ENCODE results near the gene DSCAM.

DNA sequence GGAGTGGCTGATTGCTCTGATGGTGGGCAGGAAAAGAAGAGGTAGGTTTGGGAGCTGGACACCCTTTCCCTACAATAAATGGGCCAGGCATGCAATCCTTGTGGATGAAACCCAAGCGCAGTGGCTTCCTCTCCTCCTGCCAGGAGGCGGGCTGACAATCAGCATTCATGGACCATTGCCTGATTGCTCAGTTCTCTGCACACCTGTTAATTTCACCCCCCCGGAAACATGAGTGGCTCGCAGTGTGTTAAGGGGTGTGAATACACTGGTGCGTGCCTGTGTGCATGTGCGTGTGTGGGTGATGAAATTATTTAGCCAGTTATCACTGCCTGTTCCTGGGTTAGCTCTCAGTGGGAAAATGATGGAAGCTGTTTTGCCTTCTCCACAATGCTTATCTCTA is 669.0 kb downstream of the DSCAM start:
- TF ChIP-seq TEAD4 (CRISPR knock-in tag; IDR thresholded peaks at IDR 0.05) (no peak), MXD4 (CRISPR knock-in tag; IDR thresholded peaks at IDR 0.05; ENCODE audit: borderline replicate concordance) (no peak), CREB1 (CRISPR knock-in tag; IDR thresholded peaks at IDR 0.05) (no peak)
- TF ChIP-seq, protein P1, sequence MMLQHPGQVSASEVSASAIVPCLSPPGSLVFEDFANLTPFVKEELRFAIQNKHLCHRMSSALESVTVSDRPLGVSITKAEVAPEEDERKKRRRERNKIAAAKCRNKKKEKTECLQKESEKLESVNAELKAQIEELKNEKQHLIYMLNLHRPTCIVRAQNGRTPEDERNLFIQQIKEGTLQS (CRISPR knock-in tag; conservative IDR thresholded peaks at IDR 0.05), result no peak
